HCT116 (cell line): ENCODE measurements around the gene AP3B1. TPM values are rescaled to one million over a fixed set of nuclear protein-coding genes. Genes with fewer than 3 reads are reported as not detected.

Experiments
- ATAC-seq: fragments of 200-7000 bp; cut with Tn5 transposase; 2 replicates; pipeline ENCODE4 v1.9.1; 2020; ENCODE audit warnings: mild to moderate bottlenecking, moderate library complexity
- BruUV-seq: library from RNA; stranded (reverse); fragments of 400-500 nt; replicated peaks from 2 replicates; lab custom pipeline; 2021; lab: Mats Ljungman, UMichigan
- CTCF ChIA-PET: fragments of 300-600 bp; sonication (Branson Sonifier 250); formaldehyde crosslinking; loops from one replicate; lab custom pipeline; 2021; ENCODE audit warnings: antibody characterized with exemption; lab: Charles Lee
- POLR2A ChIA-PET: fragments of 300-600, 350-600 bp; sonication (Branson Sonifier 250); formaldehyde crosslinking; loops from one replicate; lab custom pipeline; 2021; ENCODE audit warnings: antibody characterized with exemption; lab: Charles Lee
- RAD21 ChIA-PET, 2 experiments: fragments of 300-600 bp; sonication (Branson Sonifier 250); formaldehyde crosslinking; loops; one replicate each; lab custom pipeline; 2023; ENCODE audit warnings: low total read pairs in 2 of 2; ENCODE audit not compliant: uncharacterized antibody in 2 of 2, unreplicated experiment in 2 of 2, low non-redundant PET in 1 of 2; lab: Charles Lee
- DNase-seq: peaks from one replicate; pipeline ENCODE4 v3.0.0-alpha.2; 2010; ENCODE audit warnings: low read depth, low spot score
- H2AFZ ChIP-seq: fragments of 200-600 bp; shearing (Covaris generic), sonication (generic); 2 replicates; pipeline ENCODE4 v1.6.1; 2017; ENCODE audit warnings: low read depth, mixed run types, mixed read lengths, antibody characterized with exemption, low read length; ENCODE audit not compliant: poor library complexity, severe bottlenecking
- H3K27ac ChIP-seq: 2 replicates; pipeline ENCODE4 v1.5.1; 2012; ENCODE audit warnings: low read depth, low read length
- H3K27me3 ChIP-seq: fragments of 200-600 bp; sonication (generic); 2 replicates; pipeline ENCODE4 v1.6.1; 2016; ENCODE audit warnings: mixed run types, low read length, mixed read lengths; ENCODE audit not compliant: insufficient read depth
- H3K36me3 ChIP-seq, 2 experiments: fragments of 200-500 bp in 1 of 2; fragments of 200-600 bp in 1 of 2; sonication (Bioruptor generic) in 1 of 2; sonication (generic) in 1 of 2; 2 replicates each; pipeline versions ENCODE4 v1.5.1 to v1.6.1; 2014 to 2016; ENCODE audit warnings: low read length in 2 of 2, inconsistent platforms in 1 of 2, mixed read lengths in 1 of 2, mixed run types in 1 of 2; ENCODE audit not compliant: insufficient read depth in 2 of 2, control insufficient read depth in 1 of 2
- H3K4me1 ChIP-seq, 2 experiments: fragments of 200-600 bp in 1 of 2; sonication (generic) in 1 of 2; 2 replicates each; pipeline versions ENCODE4 v1.5.1 to v1.6.1; 2012 to 2017; ENCODE audit warnings: low read length in 2 of 2, inconsistent platforms in 1 of 2, mild to moderate bottlenecking in 1 of 2, mixed read lengths in 1 of 2, mixed run types in 1 of 2, moderate library complexity in 1 of 2; ENCODE audit not compliant: insufficient read depth in 2 of 2, control insufficient read depth in 1 of 2
- H3K4me2 ChIP-seq: fragments of 200-600 bp; sonication (generic); 2 replicates; pipeline ENCODE4 v1.6.1; 2017; ENCODE audit warnings: mixed run types, low read length, mixed read lengths
- H3K4me3 ChIP-seq, 2 experiments: fragments of 200-600 bp in 1 of 2; sonication (generic) in 1 of 2; replicated peaks in 1 of 2; 2 replicates each; pipeline ENCODE4 v1.5.1; 2011 to 2016; ENCODE audit warnings: low read length in 2 of 2, control low read depth in 1 of 2, low read depth in 1 of 2, mild to moderate bottlenecking in 1 of 2, mixed read lengths in 1 of 2, mixed run types in 1 of 2
- H3K79me2 ChIP-seq: fragments of 200-600 bp; sonication (generic); 2 replicates; pipeline ENCODE4 v1.6.1; 2017; ENCODE audit warnings: mild to moderate bottlenecking, mixed run types, low read length, moderate library complexity, mixed read lengths; ENCODE audit not compliant: insufficient read depth
- H3K9ac ChIP-seq: fragments of 200-600 bp; sonication (generic); 2 replicates; pipeline ENCODE4 v1.6.1; 2016; ENCODE audit warnings: low read length, mixed read lengths
- H3K9me2 ChIP-seq: fragments of 200-600 bp; sonication (generic), shearing (Covaris generic); 2 replicates; pipeline ENCODE4 v1.6.1; 2017; ENCODE audit warnings: mixed run types, mild to moderate bottlenecking, moderate library complexity; ENCODE audit not compliant: insufficient read depth
- H3K9me3 ChIP-seq, 2 experiments: fragments of 200-500 bp in 1 of 2; fragments of 200-600 bp in 1 of 2; sonication (Bioruptor generic) in 1 of 2; sonication (generic) in 1 of 2; 2 replicates each; pipeline ENCODE4 v1.6.1; 2014 to 2017; ENCODE audit warnings: low read length in 2 of 2, mixed read lengths in 2 of 2, inconsistent platforms in 1 of 2, low read depth in 1 of 2, mild to moderate bottlenecking in 1 of 2, mixed run types in 1 of 2, moderate library complexity in 1 of 2; ENCODE audit not compliant: control insufficient read depth in 1 of 2, insufficient read depth in 1 of 2
- H4K20me1 ChIP-seq: fragments of 200-600 bp; sonication (generic), shearing (Covaris generic); 2 replicates; pipeline ENCODE4 v1.6.1; 2017; ENCODE audit warnings: mixed run types, mild to moderate bottlenecking, moderate library complexity; ENCODE audit not compliant: insufficient read depth
- CBX3 ChIP-seq: IDR thresholded peaks from 2 replicates; pipeline ENCODE4 v1.6.1; 2012; ENCODE audit warnings: low read depth
- CEBPB ChIP-seq: IDR thresholded peaks from 2 replicates; pipeline ENCODE4 v1.6.1; 2012; ENCODE audit warnings: low read depth
- EZH2 ChIP-seq: fragments of 200-600 bp; sonication (generic); IDR thresholded peaks from 2 replicates; pipeline ENCODE4 v1.6.1; 2017; ENCODE audit warnings: antibody characterized with exemption, mixed run types
- JUND ChIP-seq: IDR thresholded peaks from 2 replicates; pipeline ENCODE4 v1.6.1; 2012
- POLR2AphosphoS5 ChIP-seq: IDR thresholded peaks from 2 replicates; pipeline ENCODE4 v1.6.1; 2011; ENCODE audit warnings: mild to moderate bottlenecking, low read depth, low read length, moderate library complexity
- RAD21 ChIP-seq: IDR thresholded peaks from 2 replicates; pipeline ENCODE4 v1.6.1; 2012; ENCODE audit warnings: low read depth, mild to moderate bottlenecking
- SIN3A ChIP-seq: IDR thresholded peaks from 2 replicates; pipeline ENCODE4 v1.6.1; 2012; ENCODE audit warnings: low read depth
- TCF7L2 ChIP-seq: IDR thresholded peaks from 2 replicates; pipeline ENCODE4 v1.7.0; 2011; ENCODE audit warnings: borderline replicate concordance, inconsistent platforms; ENCODE audit not compliant: insufficient read depth, insufficient read length; ENCODE audit errors: extremely low read depth
- YY1 ChIP-seq: IDR thresholded peaks from 2 replicates; pipeline ENCODE4 v1.6.1; 2011; ENCODE audit warnings: low read length, low read depth, moderate library complexity, mild to moderate bottlenecking; ENCODE audit not compliant: insufficient replicate concordance; ENCODE audit errors: extremely low read depth
- ZNF274 ChIP-seq: fragments of 200-500 bp; sonication (Bioruptor generic); IDR thresholded peaks from 2 replicates; pipeline ENCODE4 v1.6.1; 2014; ENCODE audit warnings: mild to moderate bottlenecking, low read depth, low read length, inconsistent platforms
- intact Hi-C: fragments of 100-400 bp; cut with micrococcal nuclease; formaldehyde crosslinking; loops from 2 replicates; pipeline ENCODE4 v1.10.0; 2022
- total RNA-seq: library from RNA; stranded (reverse); gene quantifications from one replicate; pipeline ENCODE4 v1.2.1, GENCODE V29; 2021; ENCODE audit not compliant: unreplicated experiment
- TF ChIP-seq, protein P1 (sequence below): IDR thresholded peaks from 2 replicates; pipeline ENCODE4 v1.6.1; 2012
- TF ChIP-seq, protein P2 (sequence below): IDR thresholded peaks from 2 replicates; pipeline ENCODE4 v1.6.1; 2012
- TF ChIP-seq, protein P3 (sequence below): IDR thresholded peaks from 2 replicates; pipeline ENCODE4 v1.6.1; 2011; ENCODE audit warnings: mild to moderate bottlenecking, low read length, moderate library complexity; ENCODE audit not compliant: insufficient replicate concordance; ENCODE audit errors: extremely low read depth

AP3B1 gene
- total RNA-seq, 1 experiment from 2014 or later: 54.5 TPM

DNA sequence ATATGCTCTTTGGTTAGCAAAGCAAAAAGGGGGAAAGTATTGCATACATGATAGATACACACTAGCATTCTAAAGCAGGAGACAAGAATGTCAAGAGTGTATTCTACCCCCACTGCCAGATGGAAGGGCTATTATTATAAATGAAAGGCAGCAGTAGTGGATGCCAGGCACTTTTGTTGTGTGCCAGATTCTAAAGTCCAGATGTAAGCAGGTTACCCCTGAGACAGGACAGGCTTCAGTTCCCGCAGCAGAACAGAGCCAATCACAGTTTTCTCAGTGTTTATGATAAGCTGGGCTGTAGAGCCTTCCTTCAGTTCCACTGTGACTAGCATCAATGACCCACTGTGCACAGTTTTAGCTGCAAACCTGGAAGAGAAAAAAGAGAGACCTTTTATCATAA, 291.8 kb downstream of the AP3B1 start:
- ATAC-seq (no peak), DNase-seq (no peak)
- H3K9me3 ChIP-seq: no peaks in the 10 kb centered on the region
- intact Hi-C loops: no loop called here
- no peaks in the 10 kb centered on the region for H3K9me2 ChIP-seq
- CTCF ChIA-PET: no interaction called here
- RAD21 ChIA-PET: no interaction called here
- no peak overlapping the region for H2AFZ ChIP-seq
- TF ChIP-seq JUND (no peak), POLR2AphosphoS5 (no peak), SIN3A (no peak), YY1 (no peak), CEBPB (no peak), RAD21 (no peak), ZNF274 (no peak), EZH2 (no peak), CBX3 (no peak), TCF7L2 (no peak)
- TF ChIP-seq, protein P1, sequence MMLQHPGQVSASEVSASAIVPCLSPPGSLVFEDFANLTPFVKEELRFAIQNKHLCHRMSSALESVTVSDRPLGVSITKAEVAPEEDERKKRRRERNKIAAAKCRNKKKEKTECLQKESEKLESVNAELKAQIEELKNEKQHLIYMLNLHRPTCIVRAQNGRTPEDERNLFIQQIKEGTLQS: no peak
- TF ChIP-seq, protein P2, sequence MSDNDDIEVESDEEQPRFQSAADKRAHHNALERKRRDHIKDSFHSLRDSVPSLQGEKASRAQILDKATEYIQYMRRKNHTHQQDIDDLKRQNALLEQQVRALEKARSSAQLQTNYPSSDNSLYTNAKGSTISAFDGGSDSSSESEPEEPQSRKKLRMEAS: no peak
- TF ChIP-seq, protein P3, sequence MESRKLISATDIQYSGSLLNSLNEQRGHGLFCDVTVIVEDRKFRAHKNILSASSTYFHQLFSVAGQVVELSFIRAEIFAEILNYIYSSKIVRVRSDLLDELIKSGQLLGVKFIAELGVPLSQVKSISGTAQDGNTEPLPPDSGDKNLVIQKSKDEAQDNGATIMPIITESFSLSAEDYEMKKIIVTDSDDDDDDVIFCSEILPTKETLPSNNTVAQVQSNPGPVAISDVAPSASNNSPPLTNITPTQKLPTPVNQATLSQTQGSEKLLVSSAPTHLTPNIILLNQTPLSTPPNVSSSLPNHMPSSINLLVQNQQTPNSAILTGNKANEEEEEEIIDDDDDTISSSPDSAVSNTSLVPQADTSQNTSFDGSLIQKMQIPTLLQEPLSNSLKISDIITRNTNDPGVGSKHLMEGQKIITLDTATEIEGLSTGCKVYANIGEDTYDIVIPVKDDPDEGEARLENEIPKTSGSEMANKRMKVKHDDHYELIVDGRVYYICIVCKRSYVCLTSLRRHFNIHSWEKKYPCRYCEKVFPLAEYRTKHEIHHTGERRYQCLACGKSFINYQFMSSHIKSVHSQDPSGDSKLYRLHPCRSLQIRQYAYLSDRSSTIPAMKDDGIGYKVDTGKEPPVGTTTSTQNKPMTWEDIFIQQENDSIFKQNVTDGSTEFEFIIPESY: no peak
- POLR2A ChIA-PET: no interaction called here
- H3K27ac ChIP-seq: no peak overlapping the region
- BruUV-seq: no TSS peak
- H3K79me2 ChIP-seq: no peaks in the 10 kb centered on the region
- H3K4me1 ChIP-seq: no peaks in the 10 kb centered on the region
- peaks cover 0 to 2% of the 10 kb centered on the region in 2 experiments; a peak in 1 of 4 replicates for H3K36me3 ChIP-seq
- H3K9ac ChIP-seq: no peak overlapping the region
- no peak overlapping the region for H3K4me2 ChIP-seq
- H3K4me3 ChIP-seq: no peak overlapping the region
- no peaks in the 10 kb centered on the region for H3K27me3 ChIP-seq
- H4K20me1 ChIP-seq: no peaks in the 10 kb centered on the region
